ENCODE data around the gene DUSP15. TPM values are rescaled to one million over a fixed set of nuclear protein-coding genes. Genes with fewer than 3 reads are reported as not detected.

The DUSP15 gene
- total and polyA plus RNA-seq, 8 donors = 0.45 to 4.7 (median 2.9) TPM; not detected in 3

DNA sequence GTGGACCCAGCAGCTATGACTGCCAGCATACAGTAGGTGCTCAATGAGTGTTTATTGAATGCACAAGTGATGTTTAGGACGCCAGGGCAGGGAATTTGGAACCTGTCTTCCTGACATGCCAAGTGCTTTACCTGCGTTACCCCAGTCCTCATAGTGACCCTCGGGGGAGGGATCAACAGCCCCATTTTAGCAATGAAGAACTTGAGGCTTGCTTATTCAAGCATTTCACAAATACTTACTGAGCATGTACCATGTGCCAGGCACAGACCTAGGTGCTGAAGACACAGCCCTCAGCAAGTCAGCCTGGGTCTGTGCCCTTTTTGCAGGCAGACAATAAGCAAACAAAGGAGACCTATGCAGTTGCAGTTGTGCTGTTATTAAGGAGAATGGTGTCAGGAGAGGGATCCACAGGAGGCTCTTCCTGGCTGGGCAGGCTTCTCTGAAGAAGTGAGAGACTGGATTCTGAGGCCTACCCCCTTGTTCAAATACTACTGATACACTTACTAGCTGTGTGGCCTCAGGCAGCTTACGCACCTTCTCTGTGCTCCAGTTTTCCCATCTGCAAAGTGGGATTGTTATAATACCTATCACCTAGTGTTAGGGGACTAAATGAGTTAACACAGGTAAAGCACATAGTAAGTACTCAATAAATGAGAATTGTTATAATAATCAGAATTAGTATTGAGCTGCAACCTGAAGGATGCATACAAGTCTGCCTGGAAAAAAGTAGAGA, 39.9 kb upstream of the DUSP15 start:
- TF ChIP-seq POLR2AphosphoS5 (IDR thresholded peaks at IDR 0.05) = no peak
- TF ChIP-seq EP300 (IDR thresholded peaks at IDR 0.05) = no peak
- TF ChIP-seq, protein P1, sequence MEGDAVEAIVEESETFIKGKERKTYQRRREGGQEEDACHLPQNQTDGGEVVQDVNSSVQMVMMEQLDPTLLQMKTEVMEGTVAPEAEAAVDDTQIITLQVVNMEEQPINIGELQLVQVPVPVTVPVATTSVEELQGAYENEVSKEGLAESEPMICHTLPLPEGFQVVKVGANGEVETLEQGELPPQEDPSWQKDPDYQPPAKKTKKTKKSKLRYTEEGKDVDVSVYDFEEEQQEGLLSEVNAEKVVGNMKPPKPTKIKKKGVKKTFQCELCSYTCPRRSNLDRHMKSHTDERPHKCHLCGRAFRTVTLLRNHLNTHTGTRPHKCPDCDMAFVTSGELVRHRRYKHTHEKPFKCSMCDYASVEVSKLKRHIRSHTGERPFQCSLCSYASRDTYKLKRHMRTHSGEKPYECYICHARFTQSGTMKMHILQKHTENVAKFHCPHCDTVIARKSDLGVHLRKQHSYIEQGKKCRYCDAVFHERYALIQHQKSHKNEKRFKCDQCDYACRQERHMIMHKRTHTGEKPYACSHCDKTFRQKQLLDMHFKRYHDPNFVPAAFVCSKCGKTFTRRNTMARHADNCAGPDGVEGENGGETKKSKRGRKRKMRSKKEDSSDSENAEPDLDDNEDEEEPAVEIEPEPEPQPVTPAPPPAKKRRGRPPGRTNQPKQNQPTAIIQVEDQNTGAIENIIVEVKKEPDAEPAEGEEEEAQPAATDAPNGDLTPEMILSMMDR (IDR thresholded peaks at IDR 0.05) = no peak
- no peak for TF ChIP-seq POLR2A (IDR thresholded peaks at IDR 0.05)
- Histone ChIP-seq H3K4me3 (no peak overlapping the region), H3K36me3 (no peaks in the 10 kb centered on the region), H3K27me3 (no peaks in the 10 kb centered on the region), H3K27ac (no peak overlapping the region), H3K9me3 (no peaks in the 10 kb centered on the region), H3K4me1 (no peaks in the 10 kb centered on the region)
- 77 to 96% (median 86%) methylated on average over 3 to 4 of the region's 4 CpGs for WGBS, 5 donors
- DNase-seq = no peak
- intact Hi-C loops (cut with DNase I; ENCODE audit: low total_unique reads) = no loop called here

- TF ChIP-seq POLR2A (IDR thresholded peaks at IDR 0.05) (no peak), EP300 (IDR thresholded peaks at IDR 0.05) (no peak), POLR2AphosphoS5 (IDR thresholded peaks at IDR 0.05) (no peak)
- TF ChIP-seq, protein P1 (IDR thresholded peaks at IDR 0.05) = no peak
- no peak overlapping the region for H3K27ac ChIP-seq
Measured at GRCh38 chr20:31909253-31910070, 39.1 kb upstream of the DUSP15 start.

GRCh38 chr20:31908424-31908823, 38.1 kb upstream of the DUSP15 start:
- no peaks in the 10 kb centered on the region for H3K27me3 ChIP-seq
- H3K36me3 ChIP-seq = no peaks in the 10 kb centered on the region
- no peaks in the 10 kb centered on the region for H3K4me1 ChIP-seq
- intact Hi-C loops (cut with DNase I; ENCODE audit: low total_unique reads) = no loop called here
- 72 to 84% (median 79%) methylated on average over 11 of the region's 11 CpGs for WGBS, 5 donors
- TF ChIP-seq POLR2A (IDR thresholded peaks at IDR 0.05) = no peak
- TF ChIP-seq POLR2AphosphoS5 (IDR thresholded peaks at IDR 0.05) = no peak
- no peak for TF ChIP-seq EP300 (IDR thresholded peaks at IDR 0.05)
- TF ChIP-seq, protein P1 (IDR thresholded peaks at IDR 0.05) = no peak
- H3K27ac ChIP-seq = no peak overlapping the region
- no peak overlapping the region for H3K4me3 ChIP-seq
- DNase-seq = no peak
- no peaks in the 10 kb centered on the region for H3K9me3 ChIP-seq

More at GRCh38 chr20:31909253-31910070, 39.1 kb upstream of the DUSP15 start:
- intact Hi-C loops (cut with DNase I; ENCODE audit: low total_unique reads) = no loop called here
- H3K27me3 ChIP-seq = no peaks in the 10 kb centered on the region
- DNase-seq = no peak
- H3K4me1 ChIP-seq = no peaks in the 10 kb centered on the region
- no peaks in the 10 kb centered on the region for H3K9me3 ChIP-seq
- no peak overlapping the region for H3K4me3 ChIP-seq
- 89 to 92% (median 91%) methylated on average over 12 to 17 of the region's 17 CpGs for WGBS, 5 donors
- no peaks in the 10 kb centered on the region for H3K36me3 ChIP-seq

DNA sequence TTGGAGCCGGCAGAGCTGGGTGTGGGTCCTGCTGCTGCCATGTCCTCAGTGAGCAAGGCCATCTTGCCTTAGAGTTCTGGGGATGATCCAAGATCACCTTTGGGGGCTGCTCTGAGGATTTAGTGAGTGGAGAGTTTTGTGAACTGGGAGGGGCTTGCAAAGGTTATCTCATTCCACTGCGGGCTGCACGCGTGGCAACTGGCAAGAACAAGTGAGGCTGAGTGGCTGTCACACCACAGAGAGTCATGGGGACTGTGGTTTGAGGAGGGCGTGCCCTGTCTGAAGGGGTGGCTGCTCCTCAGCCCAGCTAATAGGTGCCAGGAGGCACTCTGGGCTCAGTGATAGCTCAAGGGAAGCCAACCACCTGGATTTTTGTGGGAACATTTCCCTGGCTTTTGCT, 37.7 kb upstream of the DUSP15 start:
- Histone ChIP-seq H3K4me1 (no peaks in the 10 kb centered on the region), H3K27me3 (no peaks in the 10 kb centered on the region), H3K36me3 (no peaks in the 10 kb centered on the region), H3K4me3 (no peak overlapping the region), H3K27ac (no peak overlapping the region), H3K9me3 (no peaks in the 10 kb centered on the region)
- TF ChIP-seq, protein P1 (IDR thresholded peaks at IDR 0.05) = no peak
- TF ChIP-seq EP300 (IDR thresholded peaks at IDR 0.05) (no peak), POLR2A (IDR thresholded peaks at IDR 0.05) (no peak), POLR2AphosphoS5 (IDR thresholded peaks at IDR 0.05) (no peak)
- no peak for DNase-seq
- WGBS, 5 donors = 47 to 75% (median 59%) methylated on average over 5 of the region's 5 CpGs
- intact Hi-C loops (cut with DNase I; ENCODE audit: low total_unique reads) = no loop called here
